DOHH2 (cell line): ENCODE data around the gene SULT2B1.

Experiments used
- H3F3A ChIP-seq: fragments of 200-600 bp; sonication (generic), shearing (Covaris generic); 2 replicates; pipeline ENCODE4 v1.6.0; 2016; ENCODE audit warnings: antibody characterized with exemption, mild to moderate bottlenecking; ENCODE audit not compliant: control insufficient read depth, insufficient read depth
- H3K27ac ChIP-seq: fragments of 200-600 bp; sonication (generic); 2 replicates; pipeline ENCODE4 v1.5.1; 2014; ENCODE audit warnings: low read depth, mild to moderate bottlenecking, low read length, moderate library complexity
- H3K27me3 ChIP-seq: fragments of 200-600 bp; sonication (generic); 2 replicates; pipeline ENCODE4 v1.6.1; 2014; ENCODE audit warnings: mild to moderate bottlenecking, low read length, mixed read lengths; ENCODE audit not compliant: control insufficient read depth
- H3K36me3 ChIP-seq: fragments of 200-600 bp; sonication (generic); 2 replicates; pipeline ENCODE4 v1.6.1; 2014; ENCODE audit warnings: mild to moderate bottlenecking, low read length, moderate library complexity, mixed read lengths; ENCODE audit not compliant: control insufficient read depth
- H3K4me1 ChIP-seq: fragments of 200-600 bp; sonication (generic); 2 replicates; pipeline ENCODE4 v1.6.1; 2014; ENCODE audit warnings: mild to moderate bottlenecking, low read length, mixed read lengths; ENCODE audit not compliant: control insufficient read depth
- H3K4me2 ChIP-seq: fragments of 200-600 bp; sonication (generic); 2 replicates; pipeline ENCODE4 v1.6.0; 2014; ENCODE audit warnings: mild to moderate bottlenecking, low read length, moderate library complexity
- H3K4me3 ChIP-seq: fragments of 200-600 bp; sonication (generic); 2 replicates; pipeline ENCODE4 v1.5.1; 2014; ENCODE audit warnings: mild to moderate bottlenecking, low read length, mixed read lengths
- H3K79me2 ChIP-seq: fragments of 200-600 bp; sonication (generic); 2 replicates; pipeline ENCODE4 v1.6.1; 2014; ENCODE audit warnings: mild to moderate bottlenecking, low read length, mixed read lengths; ENCODE audit not compliant: control insufficient read depth
- H3K9me2 ChIP-seq: fragments of 200-600 bp; sonication (generic); replicated peaks from 2 replicates; pipeline ENCODE4 v1.6.1; 2014; ENCODE audit warnings: mild to moderate bottlenecking, low read length, mixed read lengths; ENCODE audit not compliant: control insufficient read depth
- H3K9me3 ChIP-seq: fragments of 200-600 bp; sonication (generic); 2 replicates; pipeline ENCODE4 v1.6.1; 2014; ENCODE audit warnings: antibody characterized with exemption, low read length, mixed read lengths; ENCODE audit not compliant: control insufficient read depth, insufficient read depth
- H4K20me1 ChIP-seq: fragments of 200-600 bp; sonication (generic); 2 replicates; pipeline ENCODE4 v1.6.0; 2014; ENCODE audit warnings: low read depth, mild to moderate bottlenecking, antibody characterized with exemption, low read length, moderate library complexity; ENCODE audit not compliant: control insufficient read depth, insufficient read depth
- CTCF ChIP-seq: fragments of 200-600 bp; sonication (generic); IDR thresholded peaks from one replicate; pipeline ENCODE4 v1.5.1; 2014; ENCODE audit warnings: antibody characterized with exemption, mild to moderate bottlenecking, low read depth, low read length; ENCODE audit not compliant: poor library complexity, severe bottlenecking
- EZH2phosphoT487 ChIP-seq: fragments of 200-600 bp; sonication (generic); IDR thresholded peaks from 2 replicates; pipeline ENCODE4 v1.6.1; 2017; ENCODE audit warnings: borderline replicate concordance, mild to moderate bottlenecking, antibody characterized with exemption, low read length, moderate library complexity, mixed read lengths

SULT2B1 gene

DNA sequence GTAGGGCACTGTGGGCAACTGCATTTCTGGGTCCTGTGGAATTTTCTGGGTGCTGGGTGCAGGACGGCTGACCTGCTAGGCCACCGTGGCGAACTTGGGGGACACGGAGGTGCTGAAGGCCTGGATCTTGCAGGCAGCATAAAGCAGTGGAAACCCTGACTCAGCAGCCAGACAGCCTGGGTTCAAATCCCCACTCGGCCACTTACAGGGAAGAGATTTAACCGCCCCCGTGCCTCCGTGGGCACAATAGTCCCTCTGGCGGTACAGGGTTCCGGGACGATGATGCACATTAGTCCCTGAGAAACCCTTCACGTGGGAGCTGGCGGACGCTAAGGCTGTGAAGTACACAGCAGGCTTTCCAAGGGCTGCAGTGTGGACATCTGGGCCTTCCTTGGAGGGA lies 59.9 kb downstream of the SULT2B1 start:
- peaks cover 6% of the 10 kb centered on the region; the same call in 1 of the 2 replicates for H4K20me1 ChIP-seq
- no peak for TF ChIP-seq EZH2phosphoT487
- TF ChIP-seq CTCF = no peak
- no peaks in the 10 kb centered on the region for H3K9me2 ChIP-seq
- H3K27ac ChIP-seq = no peak overlapping the region
- H3K79me2 ChIP-seq = peaks cover 13% of the 10 kb centered on the region
- H3K36me3 ChIP-seq = peaks cover 41% of the 10 kb centered on the region
- no peak overlapping the region for H3K4me3 ChIP-seq
- H3K9me3 ChIP-seq = no peaks in the 10 kb centered on the region
- peaks cover 16% of the 10 kb centered on the region for H3F3A ChIP-seq
- no peaks in the 10 kb centered on the region for H3K27me3 ChIP-seq
- H3K4me1 ChIP-seq = peaks cover 8% of the 10 kb centered on the region
- no peak overlapping the region for H3K4me2 ChIP-seq

- Histone ChIP-seq H3K9me3 (no peaks in the 10 kb centered on the region), H3K9me2 (no peaks in the 10 kb centered on the region), H3K27ac (no peak overlapping the region), H3K4me3 (no peak overlapping the region), H3K4me1 (peaks cover 19% of the 10 kb centered on the region), H3K4me2 (no peak overlapping the region), H3K27me3 (no peaks in the 10 kb centered on the region), H3K36me3 (peaks cover 55% of the 10 kb centered on the region), H3K79me2 (peaks cover 26% of the 10 kb centered on the region), H4K20me1 (peaks cover 19% of the 10 kb centered on the region), H3F3A (peaks cover 28% of the 10 kb centered on the region)
- TF ChIP-seq EZH2phosphoT487 (no peak), CTCF (no peak)
Measured at GRCh38 chr19:48613024-48613851, 61.3 kb downstream of the SULT2B1 start.

DNA sequence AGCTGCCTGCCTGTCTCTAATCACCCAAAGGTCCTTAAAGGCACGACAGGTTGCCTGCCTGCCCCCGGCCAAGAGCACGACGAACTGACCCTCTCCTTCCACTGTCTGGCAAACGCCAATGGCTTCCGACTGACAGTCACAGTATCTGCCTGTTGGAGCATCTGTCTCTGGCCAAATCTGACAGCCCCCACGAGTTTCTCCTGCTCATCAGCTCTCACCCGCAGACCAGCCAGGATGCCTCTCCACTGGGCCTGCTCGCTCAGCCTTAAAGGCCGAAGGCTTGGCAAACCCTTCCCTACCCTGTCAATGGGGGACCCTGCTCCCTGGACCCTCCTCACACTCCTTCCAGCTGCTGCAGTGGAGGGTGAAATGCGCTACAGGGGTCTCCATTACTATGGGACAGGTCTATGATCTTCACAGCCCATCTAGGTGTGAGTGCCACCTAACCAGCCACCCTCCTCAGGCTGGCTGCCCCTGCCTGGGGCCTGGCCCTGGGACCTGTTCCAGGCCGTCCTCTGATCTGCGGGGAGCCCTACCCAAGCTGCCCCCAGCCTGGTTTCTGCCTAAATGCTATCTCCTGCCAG lies 62.0 kb downstream of the SULT2B1 start:
- Histone ChIP-seq H3K4me2 (no peak overlapping the region), H3F3A (peaks cover 34% of the 10 kb centered on the region), H3K9me3 (no peaks in the 10 kb centered on the region), H3K4me3 (no peak overlapping the region), H3K4me1 (peaks cover 17% of the 10 kb centered on the region), H4K20me1 (peaks cover 23% of the 10 kb centered on the region), H3K36me3 (peaks cover 61% of the 10 kb centered on the region), H3K79me2 (peaks cover 33% of the 10 kb centered on the region), H3K27ac (no peak overlapping the region), H3K27me3 (no peaks in the 10 kb centered on the region), H3K9me2 (no peaks in the 10 kb centered on the region)
- TF ChIP-seq CTCF (no peak), EZH2phosphoT487 (no peak)
